ENCODE measurements around the gene UROC1.
A peak's percentile ranks its signal among the peaks of the same experiment; 100 is the strongest.

Gene UROC1

GRCh38 chr3:126464997-126465396, 52.6 kb downstream of the UROC1 start:
- DNase-seq = no peak

- DNase-seq = no peak
These were observed 53.1 kb downstream of the UROC1 start for GRCh38 chr3:126464494-126464893.

GRCh38 chr3:126464093-126464492, 53.5 kb downstream of the UROC1 start:
- DNase-seq = no peak

GRCh38 chr3:126463521-126463920, 54.1 kb downstream of the UROC1 start:
- no peak for DNase-seq

- DNase-seq = no peak
These were observed 56.0 kb downstream of the UROC1 start for GRCh38 chr3:126461450-126462070.

GRCh38 chr3:126460381-126460780, 57.2 kb downstream of the UROC1 start:
- DNase-seq = no peak

GRCh38 chr3:126459763-126460127, 57.8 kb downstream of the UROC1 start:
- DNase-seq = no peak

- no peak for DNase-seq
These were observed 58.3 kb downstream of the UROC1 start for GRCh38 chr3:126459111-126459762.

- no peak for DNase-seq
These were observed 60.7 kb downstream of the UROC1 start for GRCh38 chr3:126456766-126457388.

GRCh38 chr3:126456211-126456610, 61.4 kb downstream of the UROC1 start:
- DNase-seq = no peak

GRCh38 chr3:126454437-126455198, 63.0 kb downstream of the UROC1 start:
- no peak for DNase-seq

GRCh38 chr3:126454025-126454424, 63.5 kb downstream of the UROC1 start:
- DNase-seq = no peak

- no peak for DNase-seq
These were observed 65.4 kb downstream of the UROC1 start for GRCh38 chr3:126452213-126452612.

- no peak for DNase-seq
These were observed 66.1 kb downstream of the UROC1 start for GRCh38 chr3:126451511-126451910.

- DNase-seq = no peak
These were observed 66.8 kb downstream of the UROC1 start for GRCh38 chr3:126450744-126451143.

GRCh38 chr3:126450219-126450618, 67.4 kb downstream of the UROC1 start:
- DNase-seq = no peak

- DNase-seq = no peak
These were observed 67.9 kb downstream of the UROC1 start for GRCh38 chr3:126449621-126450051.

GRCh38 chr3:126448893-126449180, 68.7 kb downstream of the UROC1 start:
- DNase-seq = no peak

- DNase-seq = no peak
These were observed 69.3 kb downstream of the UROC1 start for GRCh38 chr3:126448136-126448892.

- DNase-seq = no peak
These were observed 70.0 kb downstream of the UROC1 start for GRCh38 chr3:126447456-126448106.

GRCh38 chr3:126446791-126447190, 70.8 kb downstream of the UROC1 start:
- DNase-seq = peak in 1 of 51 donors; percentile 16

All from hypothalamus (tissue), 51 donors.